HG02840 (cell line): ENCODE results near the gene PYM1.

Source experiments
- ATAC-seq: cut with Tn5 transposase; IDR thresholded peaks from one replicate; pipeline ENCODE4 v1.9.1; 2021; ENCODE audit warnings: mild to moderate bottlenecking, moderate library complexity, moderate number of reproducible peaks; ENCODE audit not compliant: unreplicated experiment, low FRiP score

Gene PYM1

GRCh38 chr12:55927588-55928502 is at the start of gene PYM1:
Gene PYM1, minus strand, starts transcription at chr12:55927894. Its CDS starts 133 bp downstream, at chr12:55927761.
- peak; percentile 23 for ATAC-seq

GRCh38 chr12:55974308-55974730 is 46.6 kb upstream of the PYM1 start:
- no peak for ATAC-seq

GRCh38 chr12:55973599-55974307 is 46.1 kb upstream of the PYM1 start, which contains the start of gene RAB5B:
Gene RAB5B, plus strand, starts transcription at chr12:55974078. Its CDS starts 12,883 bp downstream, at chr12:55986961.
- ATAC-seq = peak; percentile 97

- no peak for ATAC-seq
Measured at GRCh38 chr12:55972911-55973598, 45.4 kb upstream of the PYM1 start.

DNA sequence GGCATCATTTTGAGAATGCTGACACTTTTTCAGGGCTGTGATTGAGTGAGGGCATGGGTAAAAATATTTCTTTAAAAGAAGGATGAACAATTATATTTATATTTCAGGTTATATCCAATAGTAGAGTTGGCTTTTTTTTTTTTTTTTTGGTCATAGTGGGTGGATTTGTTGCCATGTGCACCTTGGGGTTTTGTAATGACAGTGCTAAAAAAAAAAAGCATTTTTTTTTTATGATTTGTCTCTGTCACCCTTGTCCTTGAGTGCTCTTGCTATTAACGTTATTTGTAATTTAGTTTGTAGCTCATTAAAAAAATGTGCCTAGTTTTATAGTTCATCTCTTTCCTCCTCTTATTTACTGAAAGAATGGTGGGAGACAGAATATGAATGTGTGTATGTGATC is 44.8 kb upstream of the PYM1 start:
- no peak for ATAC-seq

DNA sequence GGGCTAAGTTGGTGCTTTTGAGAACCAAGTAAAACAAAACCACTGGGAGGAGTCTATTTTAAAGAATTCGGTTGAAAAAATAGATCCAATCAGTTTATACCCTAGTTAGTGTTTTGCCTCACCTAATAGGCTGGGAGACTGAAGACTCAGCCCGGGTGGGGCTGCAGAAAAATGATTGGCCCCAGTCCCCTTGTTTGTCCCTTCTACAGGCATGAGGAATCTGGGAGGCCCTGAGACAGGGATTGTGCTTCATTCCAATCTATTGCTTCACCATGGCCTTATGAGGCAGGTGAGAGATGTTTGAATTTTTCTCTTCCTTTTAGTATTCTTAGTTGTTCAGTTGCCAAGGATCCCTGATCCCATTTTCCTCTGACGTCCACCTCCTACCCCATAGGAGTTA is 44.3 kb upstream of the PYM1 start:
- ATAC-seq = no peak

- no peak for ATAC-seq
Measured at GRCh38 chr12:55970775-55971174, 43.1 kb upstream of the PYM1 start.

GRCh38 chr12:55969356-55969755 is 41.7 kb upstream of the PYM1 start:
- no peak for ATAC-seq

DNA sequence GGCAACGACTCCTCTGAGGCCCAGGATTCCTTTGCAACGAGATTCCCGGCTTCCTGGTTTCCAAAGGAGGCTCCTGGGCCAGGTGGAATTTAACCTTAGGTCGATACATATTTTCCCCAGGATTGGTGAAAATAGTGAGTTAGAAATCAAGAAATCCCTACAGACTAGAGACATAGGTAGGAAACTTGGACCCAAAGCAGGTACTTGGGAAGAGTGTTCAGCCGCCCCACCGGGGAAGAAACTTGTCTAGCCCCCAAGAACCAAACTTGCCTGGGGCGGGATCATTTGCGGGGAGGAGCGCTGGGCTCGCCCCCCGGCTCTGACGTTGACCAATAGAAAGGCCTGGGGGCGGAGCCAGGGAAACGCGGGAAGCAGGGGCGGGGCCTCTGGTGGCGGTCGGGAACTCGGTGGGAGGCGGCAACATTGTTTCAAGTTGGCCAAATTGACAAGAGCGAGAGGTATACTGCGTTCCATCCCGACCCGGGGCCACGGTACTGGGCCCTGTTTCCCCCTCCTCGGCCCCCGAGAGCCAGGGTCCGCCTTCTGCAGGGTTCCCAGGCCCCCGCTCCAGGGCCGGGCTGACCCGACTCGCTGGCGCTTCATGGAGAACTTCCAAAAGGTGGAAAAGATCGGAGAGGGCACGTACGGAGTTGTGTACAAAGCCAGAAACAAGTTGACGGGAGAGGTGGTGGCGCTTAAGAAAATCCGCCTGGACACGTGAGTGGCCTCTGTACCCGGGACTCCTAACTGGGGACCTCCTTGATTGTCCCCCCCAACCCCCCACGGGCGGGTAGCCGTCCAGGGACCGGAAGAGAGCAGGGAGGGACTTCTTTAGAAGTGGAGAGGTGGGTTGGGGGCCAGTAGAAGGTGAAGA is 39.0 kb upstream of the PYM1 start, which contains the start of gene CDK2:
Gene CDK2, plus strand, starts transcription at position 423 of the 874 bp plus-strand sequence. Its CDS starts 179 bp downstream, at position 602.
- ATAC-seq = peak; percentile 93

DNA sequence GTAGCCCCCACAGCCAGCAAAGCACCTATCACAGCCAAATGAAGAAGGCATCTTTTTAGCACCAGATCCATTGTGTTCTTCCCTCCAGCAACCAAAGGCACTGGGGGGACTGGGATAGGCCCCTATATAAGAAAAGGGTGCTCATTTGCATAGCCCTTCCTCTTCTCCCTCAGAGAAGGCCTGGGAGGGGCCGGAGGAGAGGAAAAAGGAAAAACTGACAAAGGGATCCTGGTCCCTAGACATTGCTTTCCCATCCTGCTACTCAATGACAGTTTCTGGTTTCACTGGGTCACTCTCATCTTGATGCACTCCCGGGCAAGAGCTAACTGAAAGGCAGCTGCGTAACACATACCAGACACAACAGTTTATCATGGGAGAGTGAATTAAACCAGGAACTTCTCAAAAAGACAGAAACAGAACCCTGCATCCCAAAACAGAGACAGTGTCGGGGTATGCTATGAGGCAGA is 38.3 kb upstream of the PYM1 start, which contains the start of gene PMEL:
Gene PMEL, minus strand, starts transcription at position 102 of the 467 bp plus-strand sequence. Its CDS starts 31 bp downstream, at position 71.
- ATAC-seq = no peak

GRCh38 chr12:55965240-55965639 is 37.5 kb upstream of the PYM1 start:
- ATAC-seq = no peak

- ATAC-seq = no peak
Measured at GRCh38 chr12:55963760-55964159, 36.1 kb upstream of the PYM1 start.

DNA sequence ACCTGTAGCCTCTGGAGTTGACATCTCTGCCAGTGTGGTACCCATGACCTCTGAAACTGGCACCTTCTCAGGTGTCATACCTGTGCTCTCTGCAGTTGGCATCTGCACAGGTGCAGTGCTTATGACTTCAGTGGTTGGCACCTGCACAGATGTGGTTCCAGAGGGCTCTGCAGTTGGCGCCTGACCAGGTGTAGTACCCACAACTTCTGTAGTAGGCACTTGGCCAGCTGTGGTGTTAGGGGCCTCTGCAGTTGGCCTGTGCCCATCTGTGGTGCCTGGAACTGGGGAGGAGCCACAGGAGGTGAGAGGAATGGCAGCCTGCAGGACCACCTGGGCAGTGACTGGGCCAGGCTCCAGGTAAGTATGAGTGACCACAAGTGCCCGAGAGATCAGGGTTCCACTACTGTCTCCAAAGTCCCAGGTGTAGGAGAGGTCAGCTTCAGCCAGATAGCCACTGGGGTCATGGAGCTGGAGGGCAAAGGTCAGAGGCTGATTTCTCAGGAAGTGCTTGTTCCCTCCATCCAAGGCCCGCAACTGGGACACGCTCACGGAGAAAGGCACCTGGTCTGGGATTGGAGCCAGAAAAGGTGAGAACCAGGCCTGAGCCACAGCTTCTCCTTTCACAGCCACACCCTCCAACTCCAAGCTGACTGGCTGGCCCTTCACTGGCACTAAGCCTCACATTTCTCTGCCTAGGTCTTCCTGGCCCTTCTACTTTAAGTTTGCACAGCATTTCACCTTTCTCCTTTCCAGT is 29.6 kb upstream of the PYM1 start:
- no peak for ATAC-seq

DNA sequence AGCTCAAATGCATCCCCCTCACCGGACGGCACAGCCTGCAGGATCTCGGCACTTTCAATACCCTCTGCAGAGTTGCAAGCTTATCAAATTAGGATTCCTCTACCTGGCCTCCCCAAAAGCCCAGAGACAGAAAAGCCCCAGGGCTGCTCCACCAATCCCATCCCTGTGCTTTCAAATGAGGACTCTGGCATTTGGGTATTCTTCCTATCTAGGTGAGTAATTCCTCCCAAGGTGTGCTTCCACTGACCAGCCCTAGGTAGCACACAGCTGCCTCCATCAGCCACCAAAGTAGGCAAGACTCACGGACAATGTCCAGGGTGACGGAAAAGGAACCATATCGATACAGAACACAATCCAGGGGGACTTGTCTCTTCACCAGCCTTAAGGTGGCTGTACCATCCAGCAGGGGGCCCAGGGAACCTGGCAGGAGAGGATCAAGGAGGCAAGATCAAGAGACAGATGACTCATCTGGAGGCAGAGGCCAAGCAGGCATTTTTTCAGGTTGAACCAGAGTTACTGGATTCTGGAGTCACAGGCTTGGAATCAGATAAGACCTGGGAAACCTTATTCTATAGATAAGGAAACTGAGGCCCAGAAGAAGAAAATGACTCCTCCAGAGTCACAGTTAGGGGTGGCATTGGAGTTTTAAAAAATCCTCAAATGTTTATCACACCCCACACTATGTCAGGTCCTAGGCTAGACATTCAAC is 28.3 kb upstream of the PYM1 start:
- no peak for ATAC-seq

GRCh38 chr12:55955344-55955743 is 27.6 kb upstream of the PYM1 start:
- ATAC-seq = no peak

DNA sequence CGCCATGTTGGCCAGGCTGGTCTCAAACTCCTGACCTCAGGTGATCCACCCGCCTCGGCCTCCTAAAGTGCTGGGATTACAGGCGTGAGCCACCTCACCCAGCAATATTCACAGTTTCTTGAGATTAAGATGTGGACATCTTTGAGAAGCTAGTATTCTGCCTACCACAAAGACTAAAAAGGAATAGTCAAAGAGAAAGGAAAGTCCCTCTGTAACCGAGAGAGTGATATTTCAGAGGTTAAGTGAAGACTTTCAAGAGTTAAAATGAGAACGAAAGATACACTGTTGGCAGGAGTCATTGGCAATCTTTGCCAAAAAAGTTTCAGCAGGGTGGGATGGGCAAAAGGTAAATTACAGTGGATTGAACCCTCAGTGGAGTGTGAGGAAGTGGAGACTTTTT is 18.9 kb upstream of the PYM1 start:
- ATAC-seq = no peak

DNA sequence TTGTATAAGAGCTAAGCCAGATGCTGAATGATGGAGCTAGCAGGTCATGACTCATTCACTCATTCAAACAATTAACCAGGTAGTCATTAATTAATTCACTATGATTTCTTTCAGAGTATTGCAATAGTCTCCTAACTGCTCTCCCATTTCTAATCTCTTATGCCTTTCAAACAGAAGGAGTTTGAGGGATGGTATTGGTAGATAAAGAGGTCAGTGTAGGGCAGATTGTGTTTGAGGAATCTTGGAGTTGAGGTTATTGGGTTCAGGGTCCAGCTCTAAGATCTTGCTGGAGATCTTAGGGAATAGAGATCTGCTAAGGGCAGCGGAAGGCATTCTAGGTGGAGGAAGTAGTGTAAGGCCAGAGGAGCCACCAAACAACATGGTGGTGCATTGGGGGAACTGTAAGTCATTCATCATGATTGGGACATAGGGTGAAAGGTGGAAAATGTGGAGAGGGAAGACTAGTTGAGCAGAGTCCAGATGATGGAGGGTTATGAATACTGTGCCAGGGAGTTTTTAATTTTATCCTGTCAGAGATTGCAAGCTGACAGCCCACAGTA is 15.0 kb upstream of the PYM1 start:
- no peak for ATAC-seq

GRCh38 chr12:55942055-55942454 is 14.4 kb upstream of the PYM1 start:
- no peak for ATAC-seq
